Gastroesophageal sphincter (tissue), 3 donors: Measurements from ENCODE around the gene KCND2.

ENCODE experiments used
- CTCF ChIP-seq, 4 experiments: fragments of 200-600 bp in 2 of 4; fragments of 450-650 bp in 2 of 4; sonication (generic) in 1 of 4; IDR thresholded peaks; one replicate each; pipeline ENCODE4 v1.5.1; 2017 to 2019; ENCODE audit warnings: antibody characterized with exemption in 4 of 4, mild to moderate bottlenecking in 2 of 4, moderate library complexity in 2 of 4
- POLR2AphosphoS5 ChIP-seq: sonication (generic); formaldehyde crosslinking; IDR thresholded peaks from one replicate; pipeline ENCODE4 v1.6.1; 2017; ENCODE audit warnings: antibody characterized with exemption

DNA sequence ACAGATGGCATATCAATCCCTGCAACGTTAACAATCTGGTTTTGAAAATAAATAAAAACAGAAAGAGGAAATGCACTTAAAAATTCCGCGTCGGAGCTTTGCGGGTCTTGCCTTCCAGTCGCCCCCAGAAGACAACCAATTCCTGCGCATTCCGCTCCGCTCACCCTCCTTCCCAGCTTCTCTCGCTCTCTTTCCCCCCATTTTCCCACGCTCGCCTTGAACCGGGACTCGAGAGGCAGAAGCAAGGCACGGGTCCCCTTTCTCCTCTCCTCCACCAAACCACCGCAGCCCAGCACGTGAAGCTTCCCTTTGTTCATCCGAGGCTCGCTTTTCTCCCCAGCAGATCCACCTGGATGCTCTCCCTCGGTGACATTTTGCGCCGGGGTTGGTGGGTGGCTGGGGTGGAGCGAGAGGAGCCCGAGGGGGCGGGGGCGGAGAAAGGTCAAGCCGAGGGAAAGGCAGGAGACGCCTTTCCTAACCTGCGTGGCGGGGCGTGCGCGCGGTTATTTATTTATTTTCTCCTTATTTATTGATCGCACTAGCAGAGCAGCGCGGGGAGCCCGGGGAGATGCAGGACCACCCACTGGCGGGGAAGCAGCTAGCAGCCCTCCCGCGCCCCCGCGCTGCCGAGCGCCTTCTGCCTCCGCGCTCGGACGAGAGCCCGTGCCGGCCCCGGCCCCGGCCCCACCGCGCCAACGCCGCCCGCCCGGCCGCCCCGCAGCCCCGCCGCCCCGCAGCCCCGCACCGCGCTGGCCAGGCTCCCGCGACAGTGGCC lies at the start of gene KCND2:
- no peak for TF ChIP-seq CTCF (IDR thresholded peaks at IDR 0.05)
- TF ChIP-seq POLR2AphosphoS5, result no peak
